ENCODE data around the gene TCP10L. TPM values are rescaled to one million over a fixed set of nuclear protein-coding genes. Genes with fewer than 3 reads are reported as not detected.
"Not testable (repeated sequence)": the region's sequence is repeated elsewhere in the genome, so short reads cannot be mapped to it uniquely, and the experiment has no call there.

TCP10L gene
- total RNA-seq, 1 donor from 2014 or later = 0.34 TPM

- H3K4me1 Mint-ChIP-seq (ENCODE audit: low read depth, unreplicated experiment) = no peaks in the 10 kb centered on the region
- Histone ChIP-seq H2AFZ (ENCODE audit: low read depth, low read length) (peak within 1 kb of the TSS; percentile 99), H3K4me1 (ENCODE audit: insufficient read depth, low read length) (no peaks in the 10 kb centered on the region), H4K20me1 (ENCODE audit: insufficient read depth, low read length) (peaks cover 9% of the 10 kb centered on the region), H3K4me2 (ENCODE audit: low read length) (peak within 1 kb of the TSS; percentile 99), H3K36me3 (ENCODE audit: insufficient read depth, low read length) (peaks cover 13% of the 10 kb centered on the region), H3K79me2 (ENCODE audit: insufficient read depth, low read length) (peaks cover 25% of the 10 kb centered on the region), H3K9me3 (ENCODE audit: insufficient read depth, low read depth, low read length) (no peaks in the 10 kb centered on the region), H3K4me3 (ENCODE audit: insufficient read depth, low read depth, low read length) (peak within 1 kb of the TSS; percentile 76), H3K27me3 (ENCODE audit: insufficient read depth, low read length) (no peaks in the 10 kb centered on the region), H3K9ac (ENCODE audit: low read length) (peak within 1 kb of the TSS; percentile 96), H3K27ac (ENCODE audit: low read depth, low read length) (peak within 1 kb of the TSS; percentile 98)
- no peaks in the 10 kb centered on the region for H3K9me3 Mint-ChIP-seq (ENCODE audit: unreplicated experiment)
- FAIRE-seq = no peak
- H3K27ac Mint-ChIP-seq (ENCODE audit: unreplicated experiment) = peak within 1 kb of the TSS; percentile 98
- no peaks in the 10 kb centered on the region for H3K36me3 Mint-ChIP-seq (ENCODE audit: low read depth, unreplicated experiment)
- H3K27me3 Mint-ChIP-seq (ENCODE audit: low read depth, unreplicated experiment) = no peaks in the 10 kb centered on the region
- no peak for TF ChIP-seq EZH2 (IDR thresholded peaks at IDR 0.05; ENCODE audit: insufficient read depth, low read length)
- TF ChIP-seq CTCF (IDR thresholded peaks at IDR 0.05; ENCODE audit: insufficient read depth, low read depth, low read length) = no peak
- H3K4me3 Mint-ChIP-seq (ENCODE audit: unreplicated experiment) = peak within 1 kb of the TSS; percentile 94
- peak; percentile 93 for DNase-seq (ENCODE audit: low read depth)
Observed at GRCh38 chr21:32612075-32612998, 27.0 kb upstream of the TCP10L start, which contains the start of gene CFAP298. CFAP298 (minus strand) TSS chr21:32612377; CDS start chr21:32612243, 134 bp downstream.

GRCh38 chr21:32611471-32611997 is 26.2 kb upstream of the TCP10L start:
- FAIRE-seq (no peak), DNase-seq (ENCODE audit: low read depth) (peak; percentile 10)
- H2AFZ ChIP-seq (ENCODE audit: low read depth, low read length) = peak overlapping the region; percentile 99
- H4K20me1 ChIP-seq (ENCODE audit: insufficient read depth, low read length) = peaks cover 9% of the 10 kb centered on the region
- H3K9me3 ChIP-seq (ENCODE audit: insufficient read depth, low read depth, low read length) = no peaks in the 10 kb centered on the region
- H3K9me3 Mint-ChIP-seq (ENCODE audit: unreplicated experiment) = no peaks in the 10 kb centered on the region
- peaks cover 13% of the 10 kb centered on the region for H3K36me3 ChIP-seq (ENCODE audit: insufficient read depth, low read length)
- peak overlapping the region; percentile 99 for H3K4me2 ChIP-seq (ENCODE audit: low read length)
- H3K27ac ChIP-seq (ENCODE audit: low read depth, low read length) = peak overlapping the region; percentile 98
- H3K27me3 ChIP-seq (ENCODE audit: insufficient read depth, low read length) = no peaks in the 10 kb centered on the region
- no peaks in the 10 kb centered on the region for H3K4me1 ChIP-seq (ENCODE audit: insufficient read depth, low read length)
- peak overlapping the region; percentile 76 for H3K4me3 ChIP-seq (ENCODE audit: insufficient read depth, low read depth, low read length)
- peaks cover 25% of the 10 kb centered on the region for H3K79me2 ChIP-seq (ENCODE audit: insufficient read depth, low read length)
- no peaks in the 10 kb centered on the region for H3K36me3 Mint-ChIP-seq (ENCODE audit: low read depth, unreplicated experiment)
- H3K27me3 Mint-ChIP-seq (ENCODE audit: low read depth, unreplicated experiment) = no peaks in the 10 kb centered on the region
- H3K9ac ChIP-seq (ENCODE audit: low read length) = peak overlapping the region; percentile 96
- TF ChIP-seq EZH2 (IDR thresholded peaks at IDR 0.05; ENCODE audit: insufficient read depth, low read length) (no peak), CTCF (IDR thresholded peaks at IDR 0.05; ENCODE audit: insufficient read depth, low read depth, low read length) (no peak)
- H3K4me3 Mint-ChIP-seq (ENCODE audit: unreplicated experiment) = peak overlapping the region; percentile 94
- H3K27ac Mint-ChIP-seq (ENCODE audit: unreplicated experiment) = peak overlapping the region; percentile 98
- H3K4me1 Mint-ChIP-seq (ENCODE audit: low read depth, unreplicated experiment) = no peaks in the 10 kb centered on the region

- H3K27me3 Mint-ChIP-seq (ENCODE audit: low read depth, unreplicated experiment); H3K36me3 Mint-ChIP-seq (ENCODE audit: low read depth, unreplicated experiment); H2AFZ ChIP-seq (ENCODE audit: low read depth, low read length); H3K4me3 ChIP-seq (ENCODE audit: insufficient read depth, low read depth, low read length); H3K27ac Mint-ChIP-seq (ENCODE audit: unreplicated experiment); H3K9me3 Mint-ChIP-seq (ENCODE audit: unreplicated experiment); H3K9ac ChIP-seq (ENCODE audit: low read length); H3K9me3 ChIP-seq (ENCODE audit: insufficient read depth, low read depth, low read length); H3K27ac ChIP-seq (ENCODE audit: low read depth, low read length); H4K20me1 ChIP-seq (ENCODE audit: insufficient read depth, low read length); H3K4me1 Mint-ChIP-seq (ENCODE audit: low read depth, unreplicated experiment); FAIRE-seq; DNase-seq (ENCODE audit: low read depth); H3K4me1 ChIP-seq (ENCODE audit: insufficient read depth, low read length); H3K27me3 ChIP-seq (ENCODE audit: insufficient read depth, low read length): not testable (repeated sequence)
- Histone ChIP-seq H3K36me3 (ENCODE audit: insufficient read depth, low read length) (peaks cover 13% of the 10 kb centered on the region), H3K4me2 (ENCODE audit: low read length) (peak overlapping the region; percentile 74), H3K79me2 (ENCODE audit: insufficient read depth, low read length) (peaks cover 25% of the 10 kb centered on the region)
- H3K4me3 Mint-ChIP-seq (ENCODE audit: unreplicated experiment) = peak overlapping the region; percentile 71
Observed at GRCh38 chr21:32610940-32611339, 25.6 kb upstream of the TCP10L start.
